HCT116 (cell line): ENCODE data around the gene TCF12.

ENCODE experiments used
- CEBPB ChIP-seq: IDR thresholded peaks from 2 replicates; pipeline ENCODE4 v1.6.1; 2012; ENCODE audit warnings: low read depth
- ELF1 ChIP-seq: IDR thresholded peaks from 2 replicates; pipeline ENCODE4 v1.6.1; 2012; ENCODE audit warnings: low read depth, borderline replicate concordance
- EZH2 ChIP-seq: fragments of 200-600 bp; sonication (generic); IDR thresholded peaks from 2 replicates; pipeline ENCODE4 v1.6.1; 2017; ENCODE audit warnings: antibody characterized with exemption, mixed run types
- EZH2phosphoT487 ChIP-seq: fragments of 200-600 bp; IDR thresholded peaks from 2 replicates; pipeline ENCODE4 v1.6.1; 2018; ENCODE audit warnings: antibody characterized with exemption, borderline replicate concordance
- JUND ChIP-seq: IDR thresholded peaks from 2 replicates; pipeline ENCODE4 v1.6.1; 2012
- POLR2A ChIP-seq: IDR thresholded peaks from 2 replicates; pipeline ENCODE4 v1.7.0; 2011; ENCODE audit warnings: borderline replicate concordance; ENCODE audit not compliant: insufficient read depth, insufficient read length; ENCODE audit errors: extremely low read depth
- POLR2AphosphoS5 ChIP-seq: IDR thresholded peaks from 2 replicates; pipeline ENCODE4 v1.6.1; 2011; ENCODE audit warnings: mild to moderate bottlenecking, low read depth, low read length, moderate library complexity
- SP1 ChIP-seq: IDR thresholded peaks from 2 replicates; pipeline ENCODE4 v1.6.1; 2012; ENCODE audit warnings: low read depth
- TCF7L2 ChIP-seq: IDR thresholded peaks from 2 replicates; pipeline ENCODE4 v1.7.0; 2011; ENCODE audit warnings: borderline replicate concordance, inconsistent platforms; ENCODE audit not compliant: insufficient read depth, insufficient read length; ENCODE audit errors: extremely low read depth
- YY1 ChIP-seq: IDR thresholded peaks from 2 replicates; pipeline ENCODE4 v1.6.1; 2011; ENCODE audit warnings: low read length, low read depth, moderate library complexity, mild to moderate bottlenecking; ENCODE audit not compliant: insufficient replicate concordance; ENCODE audit errors: extremely low read depth
- ZNF274 ChIP-seq: fragments of 200-500 bp; sonication (Bioruptor generic); IDR thresholded peaks from 2 replicates; pipeline ENCODE4 v1.6.1; 2014; ENCODE audit warnings: mild to moderate bottlenecking, low read depth, low read length, inconsistent platforms
- TF ChIP-seq, protein P1 (sequence below), 3 experiments: fragments of 200-600 bp in 1 of 3; sonication (generic) in 1 of 3; IDR thresholded peaks in 2 of 3; conservative IDR thresholded peaks in 1 of 3; 2 replicates each; pipeline ENCODE4 v1.5.1; 2012 to 2017; ENCODE audit warnings: low read depth in 2 of 3, low read length in 2 of 3, antibody characterized with exemption in 1 of 3, borderline replicate concordance in 1 of 3, control low read depth in 1 of 3, mild to moderate bottlenecking in 1 of 3, mixed read lengths in 1 of 3, mixed run types in 1 of 3, moderate library complexity in 1 of 3; ENCODE audit not compliant: insufficient read depth in 1 of 3
- TF ChIP-seq, protein P2 (sequence below): IDR thresholded peaks from 2 replicates; pipeline ENCODE4 v1.6.1; 2012
- TF ChIP-seq, protein P3 (sequence below): IDR thresholded peaks from 2 replicates; pipeline ENCODE4 v1.6.1; 2012; ENCODE audit warnings: low read depth

DNA sequence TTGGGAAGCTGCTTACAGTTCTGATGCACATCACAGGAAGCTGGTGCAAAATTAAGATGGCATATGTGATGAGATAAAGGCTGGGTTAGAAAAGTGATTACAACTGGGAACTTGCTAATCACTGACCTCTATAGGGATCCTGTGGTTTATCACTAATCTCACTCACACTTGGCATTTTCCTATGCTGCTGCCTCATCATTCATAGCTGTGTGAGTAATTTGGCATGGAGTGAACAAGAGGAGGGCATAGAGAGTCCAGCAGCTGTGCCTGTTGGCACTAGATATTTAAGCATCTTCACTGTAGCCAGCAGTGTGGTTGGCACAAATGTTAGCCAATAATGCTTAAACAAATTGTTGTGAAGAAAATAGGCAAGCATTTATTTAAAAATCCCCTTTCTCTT lies 240.1 kb downstream of the TCF12 start:
- TF ChIP-seq TCF7L2 = no peak
- no peak for TF ChIP-seq EZH2
- TF ChIP-seq, protein P1, sequence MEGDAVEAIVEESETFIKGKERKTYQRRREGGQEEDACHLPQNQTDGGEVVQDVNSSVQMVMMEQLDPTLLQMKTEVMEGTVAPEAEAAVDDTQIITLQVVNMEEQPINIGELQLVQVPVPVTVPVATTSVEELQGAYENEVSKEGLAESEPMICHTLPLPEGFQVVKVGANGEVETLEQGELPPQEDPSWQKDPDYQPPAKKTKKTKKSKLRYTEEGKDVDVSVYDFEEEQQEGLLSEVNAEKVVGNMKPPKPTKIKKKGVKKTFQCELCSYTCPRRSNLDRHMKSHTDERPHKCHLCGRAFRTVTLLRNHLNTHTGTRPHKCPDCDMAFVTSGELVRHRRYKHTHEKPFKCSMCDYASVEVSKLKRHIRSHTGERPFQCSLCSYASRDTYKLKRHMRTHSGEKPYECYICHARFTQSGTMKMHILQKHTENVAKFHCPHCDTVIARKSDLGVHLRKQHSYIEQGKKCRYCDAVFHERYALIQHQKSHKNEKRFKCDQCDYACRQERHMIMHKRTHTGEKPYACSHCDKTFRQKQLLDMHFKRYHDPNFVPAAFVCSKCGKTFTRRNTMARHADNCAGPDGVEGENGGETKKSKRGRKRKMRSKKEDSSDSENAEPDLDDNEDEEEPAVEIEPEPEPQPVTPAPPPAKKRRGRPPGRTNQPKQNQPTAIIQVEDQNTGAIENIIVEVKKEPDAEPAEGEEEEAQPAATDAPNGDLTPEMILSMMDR (IDR thresholded peaks at IDR 0.05 in 2 of 3, conservative IDR thresholded peaks at IDR 0.05 in 1 of 3; ENCODE audit: borderline replicate concordance in 1 of 3, insufficient read depth in 1 of 3, low read depth in 2 of 3, low read length in 2 of 3) = no peak
- TF ChIP-seq POLR2AphosphoS5 = no peak
- no peak for TF ChIP-seq POLR2A
- TF ChIP-seq, protein P2, sequence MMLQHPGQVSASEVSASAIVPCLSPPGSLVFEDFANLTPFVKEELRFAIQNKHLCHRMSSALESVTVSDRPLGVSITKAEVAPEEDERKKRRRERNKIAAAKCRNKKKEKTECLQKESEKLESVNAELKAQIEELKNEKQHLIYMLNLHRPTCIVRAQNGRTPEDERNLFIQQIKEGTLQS = no peak
- TF ChIP-seq, protein P3, sequence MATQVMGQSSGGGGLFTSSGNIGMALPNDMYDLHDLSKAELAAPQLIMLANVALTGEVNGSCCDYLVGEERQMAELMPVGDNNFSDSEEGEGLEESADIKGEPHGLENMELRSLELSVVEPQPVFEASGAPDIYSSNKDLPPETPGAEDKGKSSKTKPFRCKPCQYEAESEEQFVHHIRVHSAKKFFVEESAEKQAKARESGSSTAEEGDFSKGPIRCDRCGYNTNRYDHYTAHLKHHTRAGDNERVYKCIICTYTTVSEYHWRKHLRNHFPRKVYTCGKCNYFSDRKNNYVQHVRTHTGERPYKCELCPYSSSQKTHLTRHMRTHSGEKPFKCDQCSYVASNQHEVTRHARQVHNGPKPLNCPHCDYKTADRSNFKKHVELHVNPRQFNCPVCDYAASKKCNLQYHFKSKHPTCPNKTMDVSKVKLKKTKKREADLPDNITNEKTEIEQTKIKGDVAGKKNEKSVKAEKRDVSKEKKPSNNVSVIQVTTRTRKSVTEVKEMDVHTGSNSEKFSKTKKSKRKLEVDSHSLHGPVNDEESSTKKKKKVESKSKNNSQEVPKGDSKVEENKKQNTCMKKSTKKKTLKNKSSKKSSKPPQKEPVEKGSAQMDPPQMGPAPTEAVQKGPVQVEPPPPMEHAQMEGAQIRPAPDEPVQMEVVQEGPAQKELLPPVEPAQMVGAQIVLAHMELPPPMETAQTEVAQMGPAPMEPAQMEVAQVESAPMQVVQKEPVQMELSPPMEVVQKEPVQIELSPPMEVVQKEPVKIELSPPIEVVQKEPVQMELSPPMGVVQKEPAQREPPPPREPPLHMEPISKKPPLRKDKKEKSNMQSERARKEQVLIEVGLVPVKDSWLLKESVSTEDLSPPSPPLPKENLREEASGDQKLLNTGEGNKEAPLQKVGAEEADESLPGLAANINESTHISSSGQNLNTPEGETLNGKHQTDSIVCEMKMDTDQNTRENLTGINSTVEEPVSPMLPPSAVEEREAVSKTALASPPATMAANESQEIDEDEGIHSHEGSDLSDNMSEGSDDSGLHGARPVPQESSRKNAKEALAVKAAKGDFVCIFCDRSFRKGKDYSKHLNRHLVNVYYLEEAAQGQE = no peak
- no peak for TF ChIP-seq EZH2phosphoT487
- no peak for TF ChIP-seq JUND
- TF ChIP-seq SP1 = no peak
- no peak for TF ChIP-seq ZNF274
- no peak for TF ChIP-seq CEBPB
- TF ChIP-seq ELF1 = no peak
- TF ChIP-seq YY1 = no peak
